IMR-90 (cell line): ENCODE measurements around the gene LRRC3C.

Experiments
- BHLHE40 ChIP-seq: fragments of 150-350 bp; IDR thresholded peaks from 2 replicates; pipeline ENCODE4 v1.6.1; 2016; ENCODE audit warnings: mild to moderate bottlenecking, low read depth, low read length
- CHD1 ChIP-seq: IDR thresholded peaks from 2 replicates; pipeline ENCODE4 v1.6.1; 2012; ENCODE audit warnings: low read depth, low read length, improper control_type of control experiment
- CTCF ChIP-seq: conservative IDR thresholded peaks from 2 replicates; pipeline ENCODE4 v1.5.1; 2012; ENCODE audit warnings: mild to moderate bottlenecking, low read depth, low read length, improper control_type of control experiment
- FOS ChIP-seq: fragments of 150-350 bp; IDR thresholded peaks from 2 replicates; pipeline ENCODE4 v1.6.1; 2016; ENCODE audit warnings: low read depth, low read length
- MAFK ChIP-seq: IDR thresholded peaks from 2 replicates; pipeline ENCODE4 v1.6.1; 2012; ENCODE audit warnings: low read depth, low read length, improper control_type of control experiment
- MAZ ChIP-seq: IDR thresholded peaks from 2 replicates; pipeline ENCODE4 v1.6.1; 2012; ENCODE audit warnings: low read depth, mild to moderate bottlenecking, low read length, improper control_type of control experiment, moderate library complexity, borderline replicate concordance
- MXI1 ChIP-seq: IDR thresholded peaks from 2 replicates; pipeline ENCODE4 v1.6.1; 2012; ENCODE audit warnings: low read depth, mild to moderate bottlenecking, low read length, moderate library complexity, borderline replicate concordance
- POLR2A ChIP-seq: IDR thresholded peaks from 2 replicates; pipeline ENCODE4 v1.6.1; 2012; ENCODE audit warnings: mild to moderate bottlenecking, low read depth, low read length
- RAD21 ChIP-seq: IDR thresholded peaks from 2 replicates; pipeline ENCODE4 v1.6.1; 2012; ENCODE audit warnings: low read length, improper control_type of control experiment
- RFX5 ChIP-seq: IDR thresholded peaks from 2 replicates; pipeline ENCODE4 v1.8.0; 2012; ENCODE audit warnings: low read depth, mild to moderate bottlenecking, low read length, moderate library complexity
- SMC3 ChIP-seq: fragments of 150-350 bp; IDR thresholded peaks from 2 replicates; pipeline ENCODE4 v1.6.1; 2016; ENCODE audit warnings: low read depth, mild to moderate bottlenecking, antibody characterized with exemption, low read length, moderate library complexity
- TF ChIP-seq, protein P1 (sequence below): fragments of 150-350 bp; IDR thresholded peaks from 2 replicates; pipeline ENCODE4 v1.6.1; 2017; ENCODE audit warnings: mild to moderate bottlenecking, antibody characterized with exemption, low read length, low read depth

- TF ChIP-seq CTCF (no peak), POLR2A (no peak), MAZ (no peak), MAFK (no peak), BHLHE40 (no peak), CHD1 (no peak), RAD21 (no peak), SMC3 (no peak), MXI1 (no peak), RFX5 (no peak), FOS (no peak)
- TF ChIP-seq, protein P1, sequence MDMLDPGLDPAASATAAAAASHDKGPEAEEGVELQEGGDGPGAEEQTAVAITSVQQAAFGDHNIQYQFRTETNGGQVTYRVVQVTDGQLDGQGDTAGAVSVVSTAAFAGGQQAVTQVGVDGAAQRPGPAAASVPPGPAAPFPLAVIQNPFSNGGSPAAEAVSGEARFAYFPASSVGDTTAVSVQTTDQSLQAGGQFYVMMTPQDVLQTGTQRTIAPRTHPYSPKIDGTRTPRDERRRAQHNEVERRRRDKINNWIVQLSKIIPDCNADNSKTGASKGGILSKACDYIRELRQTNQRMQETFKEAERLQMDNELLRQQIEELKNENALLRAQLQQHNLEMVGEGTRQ = no peak
Measured at GRCh38 chr17:39971076-39971603, 43.6 kb downstream of the LRRC3C start.
